Liver (tissue), 9 donors: ENCODE data around the gene GAMT. TPM values are rescaled to one million over a fixed set of nuclear protein-coding genes. Genes with fewer than 3 reads are reported as not detected.

Source experiments
- DNase-seq: peaks from one replicate; pipeline ENCODE4 v3.0.0-alpha.2; 2017; ENCODE audit warnings: low spot score
- H3K27ac ChIP-seq, 2 donors: one replicate each; pipeline ENCODE4 v1.7.0; 2013; ENCODE audit warnings: inconsistent platforms in 2 of 2, low read length in 2 of 2, control low read depth in 1 of 2, low read depth in 1 of 2, mild to moderate bottlenecking in 1 of 2
- H3K27me3 ChIP-seq, 4 donors: one replicate each; pipeline versions ENCODE4 v1.6.1 to v1.7.0; 2013; ENCODE audit warnings: low read length in 3 of 4, inconsistent platforms in 1 of 4, mild to moderate bottlenecking in 1 of 4, moderate library complexity in 1 of 4; ENCODE audit not compliant: control insufficient read depth in 4 of 4, insufficient read depth in 4 of 4
- H3K36me3 ChIP-seq, 4 donors: one replicate each; pipeline versions ENCODE4 v1.6.1 to v1.7.0; 2013; ENCODE audit warnings: low read length in 3 of 4, mild to moderate bottlenecking in 3 of 4, low read depth in 1 of 4, moderate library complexity in 1 of 4; ENCODE audit not compliant: control insufficient read depth in 4 of 4, insufficient read depth in 3 of 4
- H3K4me1 ChIP-seq, 4 donors: one replicate each; pipeline versions ENCODE4 v1.6.1 to v1.7.0; 2013; ENCODE audit warnings: low read length in 3 of 4, mild to moderate bottlenecking in 3 of 4, moderate library complexity in 1 of 4; ENCODE audit not compliant: control insufficient read depth in 4 of 4, insufficient read depth in 4 of 4
- H3K4me3 ChIP-seq, 3 donors: one replicate each; pipeline versions ENCODE4 v1.6.1 to v1.7.0; 2013; ENCODE audit warnings: low read length in 3 of 3, control low read depth in 1 of 3, low read depth in 1 of 3, mild to moderate bottlenecking in 1 of 3
- H3K9ac ChIP-seq, 2 donors: one replicate each; pipeline ENCODE4 v1.7.0; 2013; ENCODE audit warnings: low read length in 2 of 2, mild to moderate bottlenecking in 2 of 2, moderate library complexity in 2 of 2, control low read depth in 1 of 2, low read depth in 1 of 2
- H3K9me3 ChIP-seq, 4 donors: one replicate each; pipeline versions ENCODE4 v1.6.1 to v1.7.0; 2013; ENCODE audit warnings: low read length in 3 of 4; ENCODE audit not compliant: control insufficient read depth in 4 of 4
- EGR1 ChIP-seq, 2 donors: IDR thresholded peaks; 2 replicates each; pipeline ENCODE4 v1.6.1; 2016 to 2018; ENCODE audit warnings: antibody characterized with exemption in 2 of 2, low read depth in 2 of 2
- FOXA2 ChIP-seq: IDR thresholded peaks from 2 replicates; pipeline ENCODE4 v1.6.1; 2016; ENCODE audit warnings: antibody characterized with exemption
- GABPA ChIP-seq, 2 donors: IDR thresholded peaks in 1 of 2; conservative IDR thresholded peaks in 1 of 2; 2 replicates each; pipeline ENCODE4 v1.6.1; 2016; ENCODE audit warnings: antibody characterized with exemption in 2 of 2, mild to moderate bottlenecking in 1 of 2, moderate library complexity in 1 of 2
- HNF4A ChIP-seq, 2 donors: conservative IDR thresholded peaks; 2 replicates each; pipeline ENCODE4 v1.6.1; 2016; ENCODE audit warnings: antibody characterized with exemption in 2 of 2, mild to moderate bottlenecking in 2 of 2
- HNF4G ChIP-seq: IDR thresholded peaks from 2 replicates; pipeline ENCODE4 v1.6.1; 2016; ENCODE audit warnings: antibody characterized with exemption
- JUND ChIP-seq, 2 donors: IDR thresholded peaks; 2 replicates each; pipeline ENCODE4 v1.6.1; 2016; ENCODE audit warnings: antibody characterized with exemption in 2 of 2
- NR2F2 ChIP-seq: IDR thresholded peaks from 2 replicates; pipeline ENCODE4 v1.6.1; 2016; ENCODE audit warnings: antibody characterized with exemption
- RAD21 ChIP-seq, 2 donors: IDR thresholded peaks; 2 replicates each; pipeline ENCODE4 v1.6.1; 2016; ENCODE audit warnings: antibody characterized with exemption in 2 of 2, mild to moderate bottlenecking in 2 of 2
- TAF1 ChIP-seq: conservative IDR thresholded peaks from 2 replicates; pipeline ENCODE4 v1.6.1; 2016; ENCODE audit warnings: antibody characterized with exemption, mild to moderate bottlenecking
- YY1 ChIP-seq: IDR thresholded peaks from 2 replicates; pipeline ENCODE4 v1.6.1; 2016; ENCODE audit warnings: antibody characterized with exemption, mild to moderate bottlenecking
- WGBS: extraction: QIAGEN DNeasy Blood & Tissue Kit; methylation state at CpG from one replicate; pipeline ENCODE4 v1.1.7; 2013; 5-methylcytosine and 5-hydroxymethylcytosine counted together
- polyA plus RNA-seq, 2 donors: library from polyadenylated mRNA; stranded (reverse) in 1 of 2; unstranded in 1 of 2; fragments of 200-250 nt in 1 of 2; fragments of >200 nt in 1 of 2; fragmentation: Nextera tagmentation in 1 of 2; extraction: Ambion mirVana in 1 of 2; gene quantifications; one replicate each; pipeline versions ENCODE4 v1.2.1 to v1.2.3, GENCODE V29; 2013 to 2015
- total RNA-seq, 2 donors: library from RNA; depleted of rRNA; stranded (reverse); fragments of >200 nt; gene quantifications; one replicate each; pipeline ENCODE4 v1.2.3, GENCODE V29; 2014
- TF ChIP-seq, protein P1 (sequence below): IDR thresholded peaks from 2 replicates; pipeline ENCODE4 v1.6.1; 2016; ENCODE audit warnings: antibody characterized with exemption
- TF ChIP-seq, protein P2 (sequence below): fragments of 150-350 bp; IDR thresholded peaks from 2 replicates; pipeline ENCODE4 v1.5.1; 2017; ENCODE audit warnings: improper control_type of control experiment, low read depth, low read length; ENCODE audit not compliant: missing input control
- TF ChIP-seq, protein P3 (sequence below): IDR thresholded peaks from 2 replicates; pipeline ENCODE4 v1.6.1; 2016; ENCODE audit warnings: antibody characterized with exemption
- TF ChIP-seq, protein P4 (sequence below): IDR thresholded peaks from 2 replicates; pipeline ENCODE4 v1.6.1; 2016; ENCODE audit warnings: antibody characterized with exemption
- TF ChIP-seq, protein P5 (sequence below): IDR thresholded peaks from 2 replicates; pipeline ENCODE4 v1.6.1; 2016; ENCODE audit warnings: antibody characterized with exemption, mild to moderate bottlenecking
- donor health status: healthy.
- donor health status: healthy.
- donor health status: healthy.
- donor health status: healthy.
- donor health status: healthy.

GAMT gene
- total and polyA plus RNA-seq, 4 donors, result 76.2 to 394 (median 274) TPM

DNA sequence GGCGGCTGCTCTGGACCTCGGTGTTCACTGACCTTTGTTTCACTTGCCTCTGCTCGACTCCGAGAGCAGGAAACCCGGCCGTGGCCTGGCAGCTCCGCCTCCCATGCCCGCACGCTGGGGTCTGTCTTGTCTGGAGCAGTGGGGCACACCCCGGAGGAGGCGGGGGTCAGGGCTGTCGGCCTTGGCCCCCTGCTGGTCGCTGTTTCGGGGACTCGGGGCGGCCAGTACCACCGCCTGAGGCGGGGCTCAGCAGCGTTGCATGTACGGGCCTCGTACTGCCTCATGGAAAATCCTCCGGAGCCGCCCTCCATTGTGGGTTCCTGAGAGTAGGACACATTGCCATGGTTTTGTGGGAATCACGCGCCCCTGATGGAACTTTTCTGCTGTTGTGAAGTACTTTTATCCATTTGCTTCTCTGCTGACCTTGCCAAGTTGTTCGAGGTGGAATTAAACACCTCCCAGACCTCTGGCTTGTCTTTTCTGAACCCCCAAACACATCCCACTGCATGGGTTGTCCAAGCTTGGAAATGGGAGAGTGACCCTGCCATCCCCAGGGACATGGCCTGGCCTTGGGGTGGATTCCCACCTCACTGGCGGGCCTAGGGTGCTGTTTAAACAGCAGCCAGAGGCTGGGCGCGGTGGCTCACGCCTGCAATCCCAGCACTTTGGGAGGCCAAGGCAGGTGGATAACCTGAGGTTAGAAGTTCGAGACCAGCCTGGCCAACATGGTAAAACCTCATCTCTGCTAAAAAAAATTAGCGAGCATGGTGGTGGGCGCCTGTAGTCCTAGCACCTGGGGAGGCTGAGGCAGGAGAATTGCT, 23.2 kb downstream of the GAMT start (continued):
- TF ChIP-seq GABPA (IDR thresholded peaks at IDR 0.05 in 1 of 2, conservative IDR thresholded peaks at IDR 0.05 in 1 of 2), result no peak

DNA sequence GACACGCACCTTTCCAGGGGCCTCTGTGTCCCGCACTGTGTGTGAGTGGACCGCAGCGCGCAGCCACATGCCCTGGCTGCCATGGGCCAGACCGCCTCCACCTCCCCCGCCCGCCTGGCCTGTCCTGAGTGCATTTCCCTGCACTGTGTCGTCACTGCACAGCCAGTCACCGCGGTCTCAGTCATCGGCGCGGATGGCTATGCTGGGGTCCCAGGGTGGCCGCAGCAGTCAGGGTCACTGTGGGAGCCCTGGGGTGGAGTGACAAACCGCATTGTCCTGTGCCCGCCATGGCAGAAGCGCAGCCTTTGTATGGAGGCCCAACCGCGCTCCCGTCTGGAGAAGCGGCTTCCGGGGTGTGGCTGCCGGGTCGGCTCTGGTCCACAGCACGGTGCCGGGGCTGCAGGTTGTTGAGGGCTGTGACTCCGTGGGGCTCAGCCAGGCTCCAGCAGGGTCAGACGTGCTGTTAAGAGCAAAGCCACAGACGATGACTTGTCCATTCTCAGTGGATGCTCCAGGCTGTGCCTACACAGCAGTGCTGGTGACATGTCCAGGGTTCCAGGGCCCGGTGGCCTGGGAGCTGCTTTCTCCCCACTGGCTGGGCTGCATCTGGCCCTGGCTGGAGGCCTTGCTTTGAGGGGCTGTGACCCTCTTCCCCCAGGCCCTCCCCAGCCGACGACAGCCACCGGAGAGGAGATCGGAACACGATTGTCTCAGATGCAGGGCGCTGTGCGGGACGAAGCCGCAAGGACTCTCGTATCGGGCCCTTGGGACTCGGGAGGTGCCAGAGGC, 24.0 kb downstream of the GAMT start:
- Histone ChIP-seq H3K36me3 (peaks cover 3 to 12% (median 6%) of the 10 kb centered on the region in 4 donors), H3K4me1 (peaks cover 8 to 30% (median 21%) of the 10 kb centered on the region in 4 donors), H3K9ac (no peak overlapping the region), H3K4me3 (no peak overlapping the region), H3K27me3 (no peaks in the 10 kb centered on the region), H3K9me3 (no peaks in the 10 kb centered on the region), H3K27ac (no peak overlapping the region)
- DNase-seq, result no peak
- WGBS, result 96% methylated on average over 43 of the region's 43 CpGs
- TF ChIP-seq, protein P1, sequence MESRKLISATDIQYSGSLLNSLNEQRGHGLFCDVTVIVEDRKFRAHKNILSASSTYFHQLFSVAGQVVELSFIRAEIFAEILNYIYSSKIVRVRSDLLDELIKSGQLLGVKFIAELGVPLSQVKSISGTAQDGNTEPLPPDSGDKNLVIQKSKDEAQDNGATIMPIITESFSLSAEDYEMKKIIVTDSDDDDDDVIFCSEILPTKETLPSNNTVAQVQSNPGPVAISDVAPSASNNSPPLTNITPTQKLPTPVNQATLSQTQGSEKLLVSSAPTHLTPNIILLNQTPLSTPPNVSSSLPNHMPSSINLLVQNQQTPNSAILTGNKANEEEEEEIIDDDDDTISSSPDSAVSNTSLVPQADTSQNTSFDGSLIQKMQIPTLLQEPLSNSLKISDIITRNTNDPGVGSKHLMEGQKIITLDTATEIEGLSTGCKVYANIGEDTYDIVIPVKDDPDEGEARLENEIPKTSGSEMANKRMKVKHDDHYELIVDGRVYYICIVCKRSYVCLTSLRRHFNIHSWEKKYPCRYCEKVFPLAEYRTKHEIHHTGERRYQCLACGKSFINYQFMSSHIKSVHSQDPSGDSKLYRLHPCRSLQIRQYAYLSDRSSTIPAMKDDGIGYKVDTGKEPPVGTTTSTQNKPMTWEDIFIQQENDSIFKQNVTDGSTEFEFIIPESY, result no peak
- TF ChIP-seq NR2F2 (no peak), RAD21 (IDR thresholded peaks at IDR 0.05) (no peak), HNF4G (no peak)
- TF ChIP-seq, protein P2, sequence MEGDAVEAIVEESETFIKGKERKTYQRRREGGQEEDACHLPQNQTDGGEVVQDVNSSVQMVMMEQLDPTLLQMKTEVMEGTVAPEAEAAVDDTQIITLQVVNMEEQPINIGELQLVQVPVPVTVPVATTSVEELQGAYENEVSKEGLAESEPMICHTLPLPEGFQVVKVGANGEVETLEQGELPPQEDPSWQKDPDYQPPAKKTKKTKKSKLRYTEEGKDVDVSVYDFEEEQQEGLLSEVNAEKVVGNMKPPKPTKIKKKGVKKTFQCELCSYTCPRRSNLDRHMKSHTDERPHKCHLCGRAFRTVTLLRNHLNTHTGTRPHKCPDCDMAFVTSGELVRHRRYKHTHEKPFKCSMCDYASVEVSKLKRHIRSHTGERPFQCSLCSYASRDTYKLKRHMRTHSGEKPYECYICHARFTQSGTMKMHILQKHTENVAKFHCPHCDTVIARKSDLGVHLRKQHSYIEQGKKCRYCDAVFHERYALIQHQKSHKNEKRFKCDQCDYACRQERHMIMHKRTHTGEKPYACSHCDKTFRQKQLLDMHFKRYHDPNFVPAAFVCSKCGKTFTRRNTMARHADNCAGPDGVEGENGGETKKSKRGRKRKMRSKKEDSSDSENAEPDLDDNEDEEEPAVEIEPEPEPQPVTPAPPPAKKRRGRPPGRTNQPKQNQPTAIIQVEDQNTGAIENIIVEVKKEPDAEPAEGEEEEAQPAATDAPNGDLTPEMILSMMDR, result no peak
- TF ChIP-seq, protein P3, sequence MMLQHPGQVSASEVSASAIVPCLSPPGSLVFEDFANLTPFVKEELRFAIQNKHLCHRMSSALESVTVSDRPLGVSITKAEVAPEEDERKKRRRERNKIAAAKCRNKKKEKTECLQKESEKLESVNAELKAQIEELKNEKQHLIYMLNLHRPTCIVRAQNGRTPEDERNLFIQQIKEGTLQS, result no peak

DNA sequence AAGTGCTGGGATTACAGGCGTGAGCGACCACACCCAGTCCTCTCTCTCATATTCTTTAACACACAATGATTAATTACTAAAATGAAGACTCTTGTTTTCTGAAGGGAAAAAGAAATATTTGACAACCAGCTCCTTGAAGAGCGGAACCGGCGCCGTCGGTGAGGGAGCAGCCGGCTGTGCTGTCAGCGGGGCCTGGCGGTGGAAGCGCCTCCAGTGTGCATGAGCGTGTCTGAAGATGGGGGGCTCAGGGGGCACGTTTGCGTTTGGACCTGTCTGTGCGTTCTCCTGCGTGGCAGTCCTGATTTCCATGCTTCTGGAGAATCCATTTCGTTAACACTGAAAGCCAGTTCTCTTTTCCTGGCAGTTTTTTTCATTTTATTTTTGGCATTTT, 24.9 kb downstream of the GAMT start:
- Histone ChIP-seq H3K4me1 (peaks cover 8 to 28% (median 19%) of the 10 kb centered on the region in 4 donors), H3K9me3 (no peaks in the 10 kb centered on the region), H3K27me3 (no peaks in the 10 kb centered on the region), H3K9ac (no peak overlapping the region), H3K36me3 (peaks cover 3 to 12% (median 6%) of the 10 kb centered on the region in 4 donors), H3K27ac (no peak overlapping the region), H3K4me3 (no peak overlapping the region)
- WGBS, result 96% methylated on average over 17 of the region's 17 CpGs
- DNase-seq, result no peak
- no peak for TF ChIP-seq YY1
- TF ChIP-seq, protein P4, sequence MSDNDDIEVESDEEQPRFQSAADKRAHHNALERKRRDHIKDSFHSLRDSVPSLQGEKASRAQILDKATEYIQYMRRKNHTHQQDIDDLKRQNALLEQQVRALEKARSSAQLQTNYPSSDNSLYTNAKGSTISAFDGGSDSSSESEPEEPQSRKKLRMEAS, result no peak
- no peak for TF ChIP-seq EGR1 (IDR thresholded peaks at IDR 0.05; ENCODE audit: low read depth in 2 of 2)
- no peak for TF ChIP-seq HNF4A (conservative IDR thresholded peaks at IDR 0.05)
- TF ChIP-seq FOXA2, result no peak
- no peak for TF ChIP-seq RAD21 (IDR thresholded peaks at IDR 0.05)
- TF ChIP-seq, protein P5, sequence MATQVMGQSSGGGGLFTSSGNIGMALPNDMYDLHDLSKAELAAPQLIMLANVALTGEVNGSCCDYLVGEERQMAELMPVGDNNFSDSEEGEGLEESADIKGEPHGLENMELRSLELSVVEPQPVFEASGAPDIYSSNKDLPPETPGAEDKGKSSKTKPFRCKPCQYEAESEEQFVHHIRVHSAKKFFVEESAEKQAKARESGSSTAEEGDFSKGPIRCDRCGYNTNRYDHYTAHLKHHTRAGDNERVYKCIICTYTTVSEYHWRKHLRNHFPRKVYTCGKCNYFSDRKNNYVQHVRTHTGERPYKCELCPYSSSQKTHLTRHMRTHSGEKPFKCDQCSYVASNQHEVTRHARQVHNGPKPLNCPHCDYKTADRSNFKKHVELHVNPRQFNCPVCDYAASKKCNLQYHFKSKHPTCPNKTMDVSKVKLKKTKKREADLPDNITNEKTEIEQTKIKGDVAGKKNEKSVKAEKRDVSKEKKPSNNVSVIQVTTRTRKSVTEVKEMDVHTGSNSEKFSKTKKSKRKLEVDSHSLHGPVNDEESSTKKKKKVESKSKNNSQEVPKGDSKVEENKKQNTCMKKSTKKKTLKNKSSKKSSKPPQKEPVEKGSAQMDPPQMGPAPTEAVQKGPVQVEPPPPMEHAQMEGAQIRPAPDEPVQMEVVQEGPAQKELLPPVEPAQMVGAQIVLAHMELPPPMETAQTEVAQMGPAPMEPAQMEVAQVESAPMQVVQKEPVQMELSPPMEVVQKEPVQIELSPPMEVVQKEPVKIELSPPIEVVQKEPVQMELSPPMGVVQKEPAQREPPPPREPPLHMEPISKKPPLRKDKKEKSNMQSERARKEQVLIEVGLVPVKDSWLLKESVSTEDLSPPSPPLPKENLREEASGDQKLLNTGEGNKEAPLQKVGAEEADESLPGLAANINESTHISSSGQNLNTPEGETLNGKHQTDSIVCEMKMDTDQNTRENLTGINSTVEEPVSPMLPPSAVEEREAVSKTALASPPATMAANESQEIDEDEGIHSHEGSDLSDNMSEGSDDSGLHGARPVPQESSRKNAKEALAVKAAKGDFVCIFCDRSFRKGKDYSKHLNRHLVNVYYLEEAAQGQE, result no peak
- TF ChIP-seq JUND (IDR thresholded peaks at IDR 0.05), result no peak
- TF ChIP-seq, protein P2, result no peak
- no peak for TF ChIP-seq TAF1
